Neural cell (in vitro differentiated cells): ENCODE data around the gene CISH. TPM values are rescaled to one million over a fixed set of nuclear protein-coding genes. Genes with fewer than 3 reads are reported as not detected.

Source experiments
- H2AFZ ChIP-seq: fragments of 200-600, 300-800 bp; sonication (generic), shearing (Covaris generic); 2 replicates; pipeline ENCODE4 v1.6.0; 2014; ENCODE audit warnings: low read depth, mild to moderate bottlenecking, antibody characterized with exemption, low read length, moderate library complexity
- H3F3A ChIP-seq: fragments of 200-600 bp; shearing (Covaris generic); 2 replicates; pipeline ENCODE4 v1.6.1; 2016; ENCODE audit warnings: mild to moderate bottlenecking, moderate library complexity, mixed read lengths, antibody characterized with exemption, low read length; ENCODE audit not compliant: insufficient read depth, poor library complexity, severe bottlenecking
- H3K27ac ChIP-seq: fragments of 200-600, 300-800 bp; sonication (generic), shearing (Covaris generic); 2 replicates; pipeline ENCODE4 v1.5.1; 2014; ENCODE audit warnings: mild to moderate bottlenecking, low read length, moderate library complexity
- H3K27me3 ChIP-seq: fragments of 300-800, 200-600 bp; sonication (generic), shearing (Covaris generic); 2 replicates; pipeline ENCODE4 v1.6.0; 2014; ENCODE audit warnings: mild to moderate bottlenecking, low read depth, low read length, moderate library complexity; ENCODE audit not compliant: insufficient read depth
- H3K36me3 ChIP-seq: fragments of 300-800, 200-600 bp; sonication (generic), shearing (Covaris generic); 2 replicates; pipeline ENCODE4 v1.5.1; 2014; ENCODE audit warnings: mild to moderate bottlenecking, antibody characterized with exemption, low read length, moderate library complexity; ENCODE audit not compliant: insufficient read depth
- H3K4me2 ChIP-seq: fragments of 300-800, 200-600 bp; sonication (generic), shearing (Covaris generic); 2 replicates; pipeline ENCODE4 v1.6.0; 2014; ENCODE audit warnings: mild to moderate bottlenecking, low read length
- H3K4me3 ChIP-seq: fragments of 300-800, 200-600 bp; sonication (generic), shearing (Covaris generic); 2 replicates; pipeline ENCODE4 v1.5.1; 2014; ENCODE audit warnings: mild to moderate bottlenecking, low read length, moderate library complexity
- H3K79me2 ChIP-seq: fragments of 200-600 bp; shearing (Covaris generic); replicated peaks from 2 replicates; pipeline ENCODE4 v1.6.0; 2014; ENCODE audit warnings: mild to moderate bottlenecking, low read length, moderate library complexity; ENCODE audit not compliant: insufficient read depth
- H3K9ac ChIP-seq: fragments of 300-800, 200-600 bp; sonication (generic), shearing (Covaris generic); 2 replicates; pipeline ENCODE4 v1.6.1; 2016; ENCODE audit warnings: mild to moderate bottlenecking, low read length, mixed read lengths
- H3K9me2 ChIP-seq: fragments of 200-600 bp; shearing (Covaris generic); 2 replicates; pipeline ENCODE4 v1.6.1; 2016; ENCODE audit warnings: mild to moderate bottlenecking, low read length, mixed read lengths; ENCODE audit not compliant: insufficient read depth
- H3K9me3 ChIP-seq: fragments of 200-600, 300-800 bp; sonication (generic), shearing (Covaris generic); 2 replicates; pipeline ENCODE4 v1.6.1; 2016; ENCODE audit warnings: mild to moderate bottlenecking, mixed run types, low read length, moderate library complexity, mixed read lengths
- H4K20me1 ChIP-seq: fragments of 200-600 bp; shearing (Covaris generic); 2 replicates; pipeline ENCODE4 v1.6.1; 2016; ENCODE audit warnings: mild to moderate bottlenecking, mixed run types; ENCODE audit not compliant: insufficient read depth
- CTCF ChIP-seq: fragments of 450-650 bp; IDR thresholded peaks from 2 replicates; pipeline ENCODE4 v1.5.1; 2014; ENCODE audit warnings: antibody characterized with exemption, mild to moderate bottlenecking, moderate library complexity; ENCODE audit not compliant: poor library complexity, severe bottlenecking
- EP300 ChIP-seq: fragments of 450-650 bp; conservative IDR thresholded peaks from 2 replicates; pipeline ENCODE4 v1.6.1; 2014; ENCODE audit warnings: antibody characterized with exemption, mild to moderate bottlenecking, moderate library complexity; ENCODE audit not compliant: poor library complexity, severe bottlenecking
- EZH2 ChIP-seq: fragments of 200-600, 300-800 bp; shearing (Covaris generic), sonication (generic); IDR thresholded peaks from 2 replicates; pipeline ENCODE4 v1.6.1; 2014; ENCODE audit warnings: antibody characterized with exemption, low read length, borderline replicate concordance, mild to moderate bottlenecking; ENCODE audit not compliant: insufficient read depth, poor library complexity, severe bottlenecking
- MXI1 ChIP-seq: fragments of 450-650 bp; conservative IDR thresholded peaks from 2 replicates; pipeline ENCODE4 v1.6.1; 2014; ENCODE audit warnings: antibody characterized with exemption, mild to moderate bottlenecking; ENCODE audit not compliant: poor library complexity, severe bottlenecking
- POLR2AphosphoS5 ChIP-seq: IDR thresholded peaks from 2 replicates; pipeline ENCODE4 v1.6.1; 2012
- RAD21 ChIP-seq: fragments of 450-650 bp; conservative IDR thresholded peaks from 2 replicates; pipeline ENCODE4 v1.6.1; 2014; ENCODE audit warnings: antibody characterized with exemption, mild to moderate bottlenecking, moderate library complexity
- SMC3 ChIP-seq: fragments of 450-650 bp; conservative IDR thresholded peaks from 2 replicates; pipeline ENCODE4 v1.6.1; 2014; ENCODE audit warnings: antibody characterized with exemption, mild to moderate bottlenecking, moderate library complexity; ENCODE audit not compliant: poor library complexity
- TAF1 ChIP-seq: IDR thresholded peaks from 2 replicates; pipeline ENCODE4 v1.6.1; 2012; ENCODE audit warnings: low read depth
- polyA plus RNA-seq: library from polyadenylated mRNA; depleted of rRNA; stranded (reverse); fragments of >200 nt; gene quantifications from 2 replicates; pipeline ENCODE4 v1.2.3, GENCODE V29; 2014
- TF ChIP-seq, protein P1 (sequence below): IDR thresholded peaks from 2 replicates; pipeline ENCODE4 v1.6.1; 2012; ENCODE audit warnings: borderline replicate concordance

The CISH gene
- polyA plus RNA-seq, 1 donor from 2014 or later = not detected

DNA sequence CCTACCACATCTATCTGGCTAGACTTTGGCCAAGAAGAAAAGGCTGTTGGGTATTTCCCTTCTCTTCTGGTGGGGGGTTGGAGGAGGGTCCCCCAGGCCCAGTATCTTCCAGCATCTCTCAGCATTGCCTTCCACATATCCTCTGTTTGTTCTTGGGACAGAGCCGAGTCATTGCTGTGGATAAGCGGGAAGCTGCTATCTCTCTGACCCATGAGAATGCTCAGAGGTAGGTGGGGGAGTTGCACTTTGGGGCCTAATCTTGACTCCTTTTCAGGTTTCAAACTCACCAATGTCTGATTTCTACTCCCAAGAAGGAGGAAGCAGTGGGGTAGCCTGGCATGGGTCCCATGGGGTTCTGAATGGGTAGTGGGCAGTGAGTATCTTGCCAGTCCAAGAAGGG, 34.2 kb downstream of the CISH start:
- TF ChIP-seq TAF1 = no peak
- no peaks in the 10 kb centered on the region for H3K36me3 ChIP-seq

GRCh38 chr3:50575372-50575771, 36.2 kb downstream of the CISH start:
- Histone ChIP-seq H3K27ac (no peak overlapping the region), H4K20me1 (no peaks in the 10 kb centered on the region), H3K9me2 (no peaks in the 10 kb centered on the region), H3K9ac (no peak overlapping the region), H3K79me2 (no peaks in the 10 kb centered on the region), H3K4me2 (no peak overlapping the region), H3K4me3 (no peak overlapping the region), H3K9me3 (no peaks in the 10 kb centered on the region), H3K27me3 (no peaks in the 10 kb centered on the region), H2AFZ (no peak overlapping the region), H3K36me3 (no peaks in the 10 kb centered on the region), H3F3A (no peaks in the 10 kb centered on the region)
- TF ChIP-seq, protein P1, sequence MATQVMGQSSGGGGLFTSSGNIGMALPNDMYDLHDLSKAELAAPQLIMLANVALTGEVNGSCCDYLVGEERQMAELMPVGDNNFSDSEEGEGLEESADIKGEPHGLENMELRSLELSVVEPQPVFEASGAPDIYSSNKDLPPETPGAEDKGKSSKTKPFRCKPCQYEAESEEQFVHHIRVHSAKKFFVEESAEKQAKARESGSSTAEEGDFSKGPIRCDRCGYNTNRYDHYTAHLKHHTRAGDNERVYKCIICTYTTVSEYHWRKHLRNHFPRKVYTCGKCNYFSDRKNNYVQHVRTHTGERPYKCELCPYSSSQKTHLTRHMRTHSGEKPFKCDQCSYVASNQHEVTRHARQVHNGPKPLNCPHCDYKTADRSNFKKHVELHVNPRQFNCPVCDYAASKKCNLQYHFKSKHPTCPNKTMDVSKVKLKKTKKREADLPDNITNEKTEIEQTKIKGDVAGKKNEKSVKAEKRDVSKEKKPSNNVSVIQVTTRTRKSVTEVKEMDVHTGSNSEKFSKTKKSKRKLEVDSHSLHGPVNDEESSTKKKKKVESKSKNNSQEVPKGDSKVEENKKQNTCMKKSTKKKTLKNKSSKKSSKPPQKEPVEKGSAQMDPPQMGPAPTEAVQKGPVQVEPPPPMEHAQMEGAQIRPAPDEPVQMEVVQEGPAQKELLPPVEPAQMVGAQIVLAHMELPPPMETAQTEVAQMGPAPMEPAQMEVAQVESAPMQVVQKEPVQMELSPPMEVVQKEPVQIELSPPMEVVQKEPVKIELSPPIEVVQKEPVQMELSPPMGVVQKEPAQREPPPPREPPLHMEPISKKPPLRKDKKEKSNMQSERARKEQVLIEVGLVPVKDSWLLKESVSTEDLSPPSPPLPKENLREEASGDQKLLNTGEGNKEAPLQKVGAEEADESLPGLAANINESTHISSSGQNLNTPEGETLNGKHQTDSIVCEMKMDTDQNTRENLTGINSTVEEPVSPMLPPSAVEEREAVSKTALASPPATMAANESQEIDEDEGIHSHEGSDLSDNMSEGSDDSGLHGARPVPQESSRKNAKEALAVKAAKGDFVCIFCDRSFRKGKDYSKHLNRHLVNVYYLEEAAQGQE = no peak
- TF ChIP-seq TAF1 (no peak), SMC3 (no peak), POLR2AphosphoS5 (no peak), RAD21 (no peak), CTCF (no peak)

More for the DNA sequence above, 34.2 kb downstream of the CISH start:
- H3K9ac ChIP-seq = no peak overlapping the region
- no peaks in the 10 kb centered on the region for H3F3A ChIP-seq
- no peaks in the 10 kb centered on the region for H4K20me1 ChIP-seq
- no peaks in the 10 kb centered on the region for H3K79me2 ChIP-seq
- H3K4me2 ChIP-seq = no peak overlapping the region
- no peak overlapping the region for H3K4me3 ChIP-seq
- H3K9me3 ChIP-seq = no peaks in the 10 kb centered on the region
- H3K27ac ChIP-seq = no peak overlapping the region
- H3K9me2 ChIP-seq = no peaks in the 10 kb centered on the region
- H2AFZ ChIP-seq = no peak overlapping the region
- H3K27me3 ChIP-seq = no peaks in the 10 kb centered on the region

GRCh38 chr3:50574444-50574831, 37.1 kb downstream of the CISH start:
- H3F3A ChIP-seq = no peaks in the 10 kb centered on the region
- no peak overlapping the region for H3K4me2 ChIP-seq
- no peaks in the 10 kb centered on the region for H3K9me3 ChIP-seq
- H2AFZ ChIP-seq = no peak overlapping the region
- H3K4me3 ChIP-seq = no peak overlapping the region
- no peaks in the 10 kb centered on the region for H3K36me3 ChIP-seq
- TF ChIP-seq, protein P1 = no peak
- TF ChIP-seq TAF1 (no peak), EZH2 (no peak), EP300 (no peak), POLR2AphosphoS5 (no peak), MXI1 (no peak), SMC3 (no peak), RAD21 (no peak), CTCF (no peak)
- H3K27me3 ChIP-seq = no peaks in the 10 kb centered on the region
- H3K9me2 ChIP-seq = no peaks in the 10 kb centered on the region
- H3K79me2 ChIP-seq = no peaks in the 10 kb centered on the region
- H4K20me1 ChIP-seq = no peaks in the 10 kb centered on the region
- H3K27ac ChIP-seq = no peak overlapping the region
- H3K9ac ChIP-seq = no peak overlapping the region
